HCT116 (cell line): ENCODE results near the gene MYO1A.

Source experiments
- ATF3 ChIP-seq: IDR thresholded peaks from 2 replicates; pipeline ENCODE4 v1.6.1; 2012
- CBX3 ChIP-seq: IDR thresholded peaks from 2 replicates; pipeline ENCODE4 v1.6.1; 2012; ENCODE audit warnings: low read depth
- CTCF ChIP-seq, 3 experiments: fragments of 200-600 bp in 1 of 3; sonication (generic) in 1 of 3; IDR thresholded peaks in 2 of 3; conservative IDR thresholded peaks in 1 of 3; 2 replicates each; pipeline ENCODE4 v1.5.1; 2012 to 2017; ENCODE audit warnings: low read depth in 2 of 3, low read length in 2 of 3, antibody characterized with exemption in 1 of 3, borderline replicate concordance in 1 of 3, control low read depth in 1 of 3, mild to moderate bottlenecking in 1 of 3, mixed read lengths in 1 of 3, mixed run types in 1 of 3, moderate library complexity in 1 of 3; ENCODE audit not compliant: insufficient read depth in 1 of 3
- EZH2 ChIP-seq: fragments of 200-600 bp; sonication (generic); IDR thresholded peaks from 2 replicates; pipeline ENCODE4 v1.6.1; 2017; ENCODE audit warnings: antibody characterized with exemption, mixed run types
- JUND ChIP-seq: IDR thresholded peaks from 2 replicates; pipeline ENCODE4 v1.6.1; 2012
- POLR2A ChIP-seq: IDR thresholded peaks from 2 replicates; pipeline ENCODE4 v1.7.0; 2011; ENCODE audit warnings: borderline replicate concordance; ENCODE audit not compliant: insufficient read depth, insufficient read length; ENCODE audit errors: extremely low read depth
- POLR2AphosphoS5 ChIP-seq: IDR thresholded peaks from 2 replicates; pipeline ENCODE4 v1.6.1; 2011; ENCODE audit warnings: mild to moderate bottlenecking, low read depth, low read length, moderate library complexity
- RAD21 ChIP-seq: IDR thresholded peaks from 2 replicates; pipeline ENCODE4 v1.6.1; 2012; ENCODE audit warnings: low read depth, mild to moderate bottlenecking

- peak; percentile 53 for TF ChIP-seq POLR2AphosphoS5
- no peak for TF ChIP-seq CTCF (IDR thresholded peaks at IDR 0.05 in 2 of 3, conservative IDR thresholded peaks at IDR 0.05 in 1 of 3; ENCODE audit: borderline replicate concordance in 1 of 3, insufficient read depth in 1 of 3, low read depth in 2 of 3, low read length in 2 of 3)
- TF ChIP-seq ATF3: no peak
- no peak for TF ChIP-seq JUND
- no peak for TF ChIP-seq CBX3
- peak; percentile 28 for TF ChIP-seq POLR2A
- TF ChIP-seq EZH2: no peak
- TF ChIP-seq RAD21: no peak
These were observed 37.9 kb upstream of the MYO1A start for GRCh38 chr12:57087691-57088353.
